Muscle of leg (tissue), 16 donors: ENCODE results near the gene ACTL8. TPM values are rescaled to one million over a fixed set of nuclear protein-coding genes. Genes with fewer than 3 reads are reported as not detected.

Experiments used
- DNase-seq: peaks from one replicate; pipeline ENCODE4 v3.0.0; 2013
- H3K27ac ChIP-seq: one replicate; pipeline ENCODE4 v1.5.1; 2013; ENCODE audit warnings: mild to moderate bottlenecking, low read length, control low read depth
- H3K27me3 ChIP-seq: one replicate; pipeline ENCODE4 v1.6.1; 2013; ENCODE audit warnings: low read length; ENCODE audit not compliant: control insufficient read depth, insufficient read depth
- H3K36me3 ChIP-seq: one replicate; pipeline ENCODE4 v1.6.1; 2013; ENCODE audit warnings: low read length; ENCODE audit not compliant: control insufficient read depth, insufficient read depth
- H3K4me1 ChIP-seq: one replicate; pipeline ENCODE4 v1.6.1; 2013; ENCODE audit warnings: low read length; ENCODE audit not compliant: control insufficient read depth, insufficient read depth
- H3K4me3 ChIP-seq: one replicate; pipeline ENCODE4 v1.5.1; 2013; ENCODE audit warnings: low read length, control low read depth
- H3K9me3 ChIP-seq: replicated peaks from 2 replicates; pipeline ENCODE4 v1.6.1; 2013; ENCODE audit warnings: low read depth, low read length; ENCODE audit not compliant: control insufficient read depth
- WGBS: methylation state at CpG from one replicate; pipeline ENCODE4 v1.1.5; 2013; ENCODE audit warnings: missing lambda C conversion rate; ENCODE audit not compliant: insufficient coverage; 5-methylcytosine and 5-hydroxymethylcytosine counted together
- long read RNA-seq, 11 donors: transcript quantifications; one replicate each; lab custom pipeline, GENCODE V29; 2026
- polyA plus RNA-seq, 8 donors: library from polyadenylated mRNA; unstranded; fragments of 120-200 nt; gene quantifications; one replicate each; pipeline versions ENCODE4 v1.2.1 to v1.2.3, GENCODE V29; 2013; ENCODE audit warnings: inconsistent platforms in 1 of 8, low replicate concordance in 1 of 8; ENCODE audit not compliant: insufficient read length in 8 of 8, insufficient read depth in 1 of 8
- total RNA-seq: library from RNA; stranded (reverse); fragments of 120-200 nt; gene quantifications from one replicate; pipeline ENCODE4 v1.2.4, GENCODE V29; 2013

Gene ACTL8
- total RNA-seq (not detected), polyA plus RNA-seq (not detected)
- long read RNA-seq, donor 1, result 0 reads
- long read RNA-seq, donor 2, result 0 reads
- long read RNA-seq, donor 3, result 0 reads
- long read RNA-seq, donor 4, result 0 reads
- long read RNA-seq, donor 5, result 0 reads
- long read RNA-seq, donor 6, result 0 reads
- long read RNA-seq, donor 7, result 0 reads
- long read RNA-seq, donor 8, result 0 reads
- long read RNA-seq, donor 9, result 0 reads
- long read RNA-seq, donor 10, result 0 reads
- long read RNA-seq, donor 11, result 0 reads

- DNase-seq, result no peak
- H3K27ac ChIP-seq, result no peak within 1 kb of the TSS
- H3K4me1 ChIP-seq, result peaks cover 4% of the 10 kb centered on the region
- H3K27me3 ChIP-seq, result no peaks in the 10 kb centered on the region
- no peaks in the 10 kb centered on the region for H3K36me3 ChIP-seq
- H3K9me3 ChIP-seq, result peaks cover 30% of the 10 kb centered on the region
- H3K4me3 ChIP-seq, result no peak within 1 kb of the TSS
- 45% methylated on average over 10 of the region's 12 CpGs for WGBS
Observed at GRCh38 chr1:17755120-17755519, at the start of gene ACTL8. ACTL8 (plus strand) TSS chr1:17755333; CDS start chr1:17823009, 67,676 bp downstream.

GRCh38 chr1:17706445-17706844, 48.7 kb upstream of the ACTL8 start:
- 58% methylated on average over 4 of the region's 10 CpGs for WGBS
- Histone ChIP-seq H3K4me3 (no peak overlapping the region), H3K27me3 (peaks cover 5% of the 10 kb centered on the region), H3K4me1 (no peaks in the 10 kb centered on the region), H3K27ac (no peak overlapping the region), H3K36me3 (no peaks in the 10 kb centered on the region), H3K9me3 (peaks cover 3% of the 10 kb centered on the region)
- no peak for DNase-seq

- Histone ChIP-seq H3K4me3 (no peak overlapping the region), H3K9me3 (peaks cover 3% of the 10 kb centered on the region), H3K27me3 (peaks cover 5% of the 10 kb centered on the region), H3K4me1 (no peaks in the 10 kb centered on the region), H3K27ac (no peak overlapping the region), H3K36me3 (no peaks in the 10 kb centered on the region)
- no peak for DNase-seq
- 100% methylated on average over 2 of the region's 3 CpGs for WGBS
Observed at GRCh38 chr1:17709981-17710380, 45.2 kb upstream of the ACTL8 start.

- H3K27ac ChIP-seq, result no peak overlapping the region
- peaks cover 6% of the 10 kb centered on the region for H3K27me3 ChIP-seq
- no peaks in the 10 kb centered on the region for H3K4me1 ChIP-seq
- H3K4me3 ChIP-seq, result no peak overlapping the region
- no peak for DNase-seq
- H3K9me3 ChIP-seq, result peaks cover 3% of the 10 kb centered on the region
- H3K36me3 ChIP-seq, result no peaks in the 10 kb centered on the region
- WGBS, result 90% methylated on average over 2 of the region's 4 CpGs
Observed at GRCh38 chr1:17710889-17711576, 44.1 kb upstream of the ACTL8 start.

GRCh38 chr1:17711577-17711910, 43.6 kb upstream of the ACTL8 start:
- no peak for DNase-seq
- Histone ChIP-seq H3K27me3 (peaks cover 6% of the 10 kb centered on the region), H3K27ac (no peak overlapping the region), H3K4me1 (no peaks in the 10 kb centered on the region), H3K9me3 (peaks cover 3% of the 10 kb centered on the region), H3K4me3 (no peak overlapping the region), H3K36me3 (no peaks in the 10 kb centered on the region)

- WGBS, result no CpG with 5 or more reads among the region's 5 CpGs
- Histone ChIP-seq H3K27ac (no peak overlapping the region), H3K27me3 (peaks cover 6% of the 10 kb centered on the region), H3K4me3 (no peak overlapping the region), H3K4me1 (no peaks in the 10 kb centered on the region), H3K36me3 (no peaks in the 10 kb centered on the region), H3K9me3 (peaks cover 3% of the 10 kb centered on the region)
- DNase-seq, result no peak
Observed at GRCh38 chr1:17711941-17712340, 43.2 kb upstream of the ACTL8 start.

GRCh38 chr1:17713993-17714392, 41.1 kb upstream of the ACTL8 start:
- no peak for DNase-seq
- peaks cover 3% of the 10 kb centered on the region for H3K9me3 ChIP-seq
- no peak overlapping the region for H3K4me3 ChIP-seq
- H3K27ac ChIP-seq, result no peak overlapping the region
- H3K4me1 ChIP-seq, result no peaks in the 10 kb centered on the region
- WGBS, result 100% methylated on average over 2 of the region's 5 CpGs
- H3K27me3 ChIP-seq, result peaks cover 6% of the 10 kb centered on the region
- H3K36me3 ChIP-seq, result no peaks in the 10 kb centered on the region

- no peak for DNase-seq
- 69% methylated on average over 21 of the region's 25 CpGs for WGBS
- Histone ChIP-seq H3K9me3 (no peaks in the 10 kb centered on the region), H3K36me3 (no peaks in the 10 kb centered on the region), H3K4me3 (no peak overlapping the region), H3K27me3 (peaks cover 2% of the 10 kb centered on the region), H3K27ac (no peak overlapping the region), H3K4me1 (no peaks in the 10 kb centered on the region)
Observed at GRCh38 chr1:17717594-17718535, 37.3 kb upstream of the ACTL8 start.

- Histone ChIP-seq H3K9me3 (no peaks in the 10 kb centered on the region), H3K36me3 (no peaks in the 10 kb centered on the region), H3K4me3 (no peak overlapping the region), H3K4me1 (no peaks in the 10 kb centered on the region), H3K27me3 (peaks cover 4% of the 10 kb centered on the region), H3K27ac (no peak overlapping the region)
- 81% methylated on average over 3 of the region's 5 CpGs for WGBS
- no peak for DNase-seq
Observed at GRCh38 chr1:17719874-17720273, 35.3 kb upstream of the ACTL8 start.

- Histone ChIP-seq H3K27me3 (peaks cover 2% of the 10 kb centered on the region), H3K4me3 (no peak overlapping the region), H3K27ac (no peak overlapping the region), H3K36me3 (no peaks in the 10 kb centered on the region), H3K4me1 (no peaks in the 10 kb centered on the region), H3K9me3 (no peaks in the 10 kb centered on the region)
- no CpG with 5 or more reads among the region's 2 CpGs for WGBS
- DNase-seq, result no peak
Observed at GRCh38 chr1:17721444-17721843, 33.7 kb upstream of the ACTL8 start.
